ENCODE results near the gene GNLY. TPM values are rescaled to one million over a fixed set of nuclear protein-coding genes. Genes with fewer than 3 reads are reported as not detected.

Gene GNLY
- total RNA-seq, 1 donor from 2014 or later: 1.9 TPM

- no peak for DNase-seq (ENCODE audit: low spot score)
These were observed 9.4 kb upstream of the GNLY start for GRCh38 chr2:85684806-85685205.

GRCh38 chr2:85690932-85691331, 3.2 kb upstream of the GNLY start:
- no peak for DNase-seq (ENCODE audit: low spot score)

GRCh38 chr2:85692039-85692645, 2.0 kb upstream of the GNLY start:
- DNase-seq (ENCODE audit: low spot score): no peak

- no peak for DNase-seq (ENCODE audit: low spot score)
These were observed 963 bp downstream of the GNLY start for GRCh38 chr2:85695121-85695520.

- DNase-seq (ENCODE audit: low spot score): no peak
These were observed 1.8 kb downstream of the GNLY start for GRCh38 chr2:85695691-85696668.

GRCh38 chr2:85697096-85697495, 2.9 kb downstream of the GNLY start:
- DNase-seq (ENCODE audit: low spot score): no peak

- no peak for DNase-seq (ENCODE audit: low spot score)
These were observed 3.6 kb downstream of the GNLY start for GRCh38 chr2:85697716-85698115.

GRCh38 chr2:85698184-85698879, 4.2 kb downstream of the GNLY start:
- DNase-seq (ENCODE audit: low spot score): no peak

GRCh38 chr2:85698880-85699254, 4.7 kb downstream of the GNLY start:
- no peak for DNase-seq (ENCODE audit: low spot score)

GRCh38 chr2:85699325-85699724, 5.2 kb downstream of the GNLY start:
- no peak for DNase-seq (ENCODE audit: low spot score)

- DNase-seq (ENCODE audit: low spot score): no peak
These were observed 8.0 kb downstream of the GNLY start for GRCh38 chr2:85702172-85702571.

GRCh38 chr2:85702800-85703199, 8.6 kb downstream of the GNLY start:
- DNase-seq (ENCODE audit: low spot score): no peak

GRCh38 chr2:85703329-85703728, 9.2 kb downstream of the GNLY start:
- no peak for DNase-seq (ENCODE audit: low spot score)

- DNase-seq (ENCODE audit: low spot score): no peak
These were observed 9.9 kb downstream of the GNLY start for GRCh38 chr2:85704038-85704437.

- DNase-seq (ENCODE audit: low spot score): no peak
These were observed 10.9 kb downstream of the GNLY start for GRCh38 chr2:85704800-85705679.

- no peak for DNase-seq (ENCODE audit: low spot score)
These were observed 11.5 kb downstream of the GNLY start for GRCh38 chr2:85705680-85706039.

- DNase-seq (ENCODE audit: low spot score): no peak
These were observed 11.9 kb downstream of the GNLY start for GRCh38 chr2:85706063-85706462.

- DNase-seq (ENCODE audit: low spot score): no peak
These were observed 12.6 kb downstream of the GNLY start for GRCh38 chr2:85706599-85707296.

GRCh38 chr2:85707304-85707703, 13.1 kb downstream of the GNLY start:
- DNase-seq (ENCODE audit: low spot score): peak; percentile 82

GRCh38 chr2:85708641-85709040, 14.5 kb downstream of the GNLY start:
- no peak for DNase-seq (ENCODE audit: low spot score)

GRCh38 chr2:85709401-85709811, 15.2 kb downstream of the GNLY start:
- no peak for DNase-seq (ENCODE audit: low spot score)

Data from ureter (tissue), 1 donor.